AG04450 (cell line): Measurements from ENCODE around the gene ERFL. TPM values are rescaled to one million over a fixed set of nuclear protein-coding genes. Genes with fewer than 3 reads are reported as not detected.
A peak's percentile ranks its signal among the peaks of the same experiment; 100 is the strongest.

Source experiments
- CTCF ChIA-PET: fragments of 300-600, 350-600 bp; formaldehyde crosslinking; extraction: SDS; loops from one replicate; lab custom pipeline; 2022; ENCODE audit warnings: antibody characterized with exemption, inconsistent platforms; lab: Charles Lee
- POLR2A ChIA-PET: fragments of 350-600 bp; formaldehyde crosslinking; extraction: SDS; loops from one replicate; lab custom pipeline; 2021; ENCODE audit warnings: antibody characterized with exemption, inconsistent platforms; lab: Yijun Ruan, JAX
- DNase-seq: peaks from one replicate; pipeline ENCODE4 v3.0.0-alpha.2; 2011; ENCODE audit warnings: low read depth, low spot score
- H3K27ac ChIP-seq: one replicate; pipeline ENCODE4 v1.5.1; 2012; ENCODE audit warnings: low read depth, low read length, control low read depth
- H3K27me3 ChIP-seq: one replicate; pipeline ENCODE4 v1.6.0; 2012; ENCODE audit warnings: low read length; ENCODE audit not compliant: control insufficient read depth, insufficient read depth
- H3K4me3 ChIP-seq: 2 replicates; pipeline ENCODE4 v1.5.1; 2011; ENCODE audit warnings: mild to moderate bottlenecking, low read depth, low read length, control low read depth
- H3K9me3 ChIP-seq: 2 replicates; pipeline ENCODE4 v1.5.1; 2012; ENCODE audit warnings: low read length; ENCODE audit not compliant: control insufficient read depth, insufficient read depth
- CTCF ChIP-seq: IDR thresholded peaks from 2 replicates; pipeline ENCODE4 v1.5.1; 2011; ENCODE audit warnings: low read depth, low read length, control low read depth, inconsistent platforms
- polyA plus RNA-seq: library from polyadenylated mRNA; depleted of rRNA; stranded (reverse); fragments of >200 nt; gene quantifications from 2 replicates; pipeline ENCODE4 v1.2.3, GENCODE V29; 2011; rRNA removed
- small RNA-seq: library from RNA; depleted of rRNA; stranded (forward); fragments of <200 nt; gene quantifications from one replicate; pipeline ENCODE3, GENCODE V24; 2012; ENCODE audit warnings: low read depth; ENCODE audit not compliant: insufficient read length

ERFL gene
- polyA plus RNA-seq, 1 experiment: not detected

DNA sequence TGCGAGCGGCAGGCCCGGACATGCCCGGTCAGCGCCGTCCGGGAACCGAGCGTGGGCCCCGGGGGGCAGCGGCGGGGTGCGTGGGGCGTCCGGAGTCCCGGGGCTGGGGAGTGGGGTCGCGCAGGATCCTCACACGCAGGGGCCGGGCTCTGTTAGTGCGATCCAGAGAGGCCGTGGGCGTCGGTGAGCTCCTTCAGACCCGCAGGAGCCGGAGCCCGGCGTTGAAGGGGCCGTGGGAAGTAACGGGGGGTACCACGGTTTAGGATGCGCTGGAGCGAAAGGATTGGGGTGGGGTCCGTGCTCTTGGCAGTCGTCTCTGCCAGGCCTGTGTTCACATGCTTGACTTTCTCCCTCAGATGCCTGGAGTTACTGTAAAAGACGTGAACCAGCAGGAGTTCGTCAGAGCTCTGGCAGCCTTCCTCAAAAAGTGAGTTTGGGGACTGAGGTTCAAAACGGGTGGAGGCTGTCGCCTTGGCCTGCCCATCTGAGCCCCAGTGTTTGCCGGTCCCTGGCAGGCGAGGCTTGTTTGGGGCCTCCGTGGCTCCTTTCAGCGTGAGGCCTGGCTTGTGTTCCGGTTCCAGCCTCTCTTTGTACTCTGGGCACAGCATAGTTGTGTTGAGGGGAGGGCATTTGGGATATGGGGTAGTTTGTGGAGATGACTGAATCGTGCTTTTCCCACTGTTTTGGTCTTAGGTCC, 67.7 kb downstream of the ERFL start:
- DNase-seq: no peak
- Histone ChIP-seq H3K27me3 (peaks cover 2% of the 10 kb centered on the region), H3K9me3 (no peaks in the 10 kb centered on the region), H3K27ac (peak overlapping the region; percentile 80), H3K4me3 (peak overlapping the region; percentile 99)
- no peak for TF ChIP-seq CTCF
- ChIA-PET CTCF (interaction anchor here (0.5 to 1.7 kb wide), 3 partner anchors 11 to 174 kb away, joined by 3 to 6 read pairs (median 4); no protein-coding TSS in a partner anchor), POLR2A (interaction anchor here (1.4 to 2.7 kb wide), 4 partner anchors 8 to 98 kb away, joined by 6 to 28 read pairs (median 15); partner anchors contain the start of gene RABAC1)

DNA sequence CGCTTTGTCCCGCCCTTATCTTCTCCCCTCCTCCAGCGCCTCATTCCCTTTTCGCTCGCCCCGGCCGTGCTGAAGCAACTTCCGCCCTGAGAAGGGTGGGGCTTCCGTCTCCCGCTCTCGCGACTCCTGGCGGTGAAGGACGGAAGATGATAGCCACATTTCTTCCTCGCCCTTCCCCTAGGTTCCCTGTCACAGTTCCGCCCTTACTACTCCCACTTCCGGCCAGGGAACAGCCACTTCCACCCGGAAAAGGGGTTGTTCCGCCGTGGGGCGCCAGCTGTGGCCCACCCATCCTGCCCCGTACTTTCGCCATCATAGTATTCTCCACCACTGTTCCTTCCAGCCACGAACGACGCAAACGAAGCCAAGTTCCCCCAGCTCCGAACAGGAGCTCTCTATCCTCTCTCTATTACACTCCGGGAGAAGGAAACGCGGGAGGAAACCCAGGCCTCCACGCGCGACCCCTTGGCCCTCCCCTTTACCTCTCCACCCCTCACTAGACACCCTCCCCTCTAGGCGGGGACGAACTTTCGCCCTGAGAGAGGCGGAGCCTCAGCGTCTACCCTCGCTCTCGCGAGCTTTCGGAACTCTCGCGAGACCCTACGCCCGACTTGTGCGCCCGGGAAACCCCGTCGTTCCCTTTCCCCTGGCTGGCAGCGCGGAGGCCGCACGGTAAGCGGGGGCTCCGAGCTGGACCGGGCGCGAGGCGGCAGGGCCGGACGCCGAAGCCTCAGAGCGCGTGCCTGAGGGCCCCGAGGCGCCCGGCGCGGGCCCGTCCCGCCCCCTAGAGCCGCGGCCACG, 68.4 kb downstream of the ERFL start, which contains the start of gene RPS19:
Gene RPS19 (plus strand): TSS at position 638 of the 801 bp plus-strand sequence. CDS start 520 bp downstream, outside the sequence.
- ChIA-PET CTCF (interaction anchor here (0.9 to 2.2 kb wide), 5 partner anchors 10 to 65 kb away, joined by 3 to 10 read pairs (median 6); no protein-coding TSS in a partner anchor), POLR2A (interaction anchor here (0.5 to 2.7 kb wide), 10 partner anchors 9 to 1225 kb away, joined by 3 to 28 read pairs (median 4); partner anchors contain the start of genes ARHGEF1 and RABAC1)
- TF ChIP-seq CTCF: peak; percentile 64
- peak within 1 kb of the TSS; percentile 99 for H3K4me3 ChIP-seq
- peaks cover 7% of the 10 kb centered on the region for H3K27me3 ChIP-seq
- DNase-seq: peak; percentile 96
- H3K27ac ChIP-seq: peak within 1 kb of the TSS; percentile 95
- no peaks in the 10 kb centered on the region for H3K9me3 ChIP-seq

GRCh38 chr19:41859213-41859617, 69.0 kb downstream of the ERFL start:
- no peak for DNase-seq
- POLR2A ChIA-PET: interaction anchor here (0.6 to 2.7 kb wide), 6 partner anchors 9 to 420 kb away, joined by 3 to 28 read pairs (median 4); partner anchors contain the start of genes ARHGEF1 and RABAC1
- CTCF ChIA-PET: interaction anchor here (0.5 to 2.2 kb wide), 6 partner anchors 10 to 102 kb away, joined by 3 to 10 read pairs (median 6); no protein-coding TSS in a partner anchor
- Histone ChIP-seq H3K27me3 (peaks cover 13% of the 10 kb centered on the region), H3K27ac (peak overlapping the region; percentile 95), H3K9me3 (no peaks in the 10 kb centered on the region), H3K4me3 (peak overlapping the region; percentile 99)
- TF ChIP-seq CTCF: no peak

Small RNA genes lying within 50 kb of the gene (small RNA-seq; reads per million reads assigned to genes)
- gene MIR6797: not detected

Other genes starting within 250 kb of the ERFL start
- not detected in 2 replicates for gene CEACAM7, start 240.2 kb downstream of the ERFL start, polyA plus RNA-seq
- not detected in 2 replicates for gene CEACAM5, start 219.8 kb downstream of the ERFL start, polyA plus RNA-seq
- not detected in 2 replicates for gene CEACAM6, start 172.9 kb downstream of the ERFL start, polyA plus RNA-seq
- gene CEACAM3, start 131.9 kb downstream of the ERFL start, polyA plus RNA-seq: not detected in 2 replicates
- not detected in 2 replicates for gene LYPD4, start 83.8 kb downstream of the ERFL start, polyA plus RNA-seq
- not detected in 2 replicates for gene DMRTC2, start 83.4 kb downstream of the ERFL start, polyA plus RNA-seq
- gene RPS19, start 68.2 kb downstream of the ERFL start, polyA plus RNA-seq: 1,320 and 1,738 TPM in 2 replicates
- 0.20 and 0.36 TPM in 2 replicates for gene CD79A, start 51.2 kb downstream of the ERFL start, polyA plus RNA-seq
- 19.5 and 24.1 TPM in 2 replicates for gene ARHGEF1, start 45.3 kb downstream of the ERFL start, polyA plus RNA-seq
- 149 and 215 TPM in 2 replicates for gene RABAC1, start 30.9 kb upstream of the ERFL start, polyA plus RNA-seq
- gene ATP1A3, start 65.8 kb upstream of the ERFL start, polyA plus RNA-seq: 0.05 TPM in 1 of 2 replicates, not detected in the other
- 0.04 and 0.05 TPM in 2 replicates for gene GRIK5, start 141.8 kb upstream of the ERFL start, polyA plus RNA-seq
- 5.5 and 9.0 TPM in 2 replicates for gene ZNF574, start 147.7 kb upstream of the ERFL start, polyA plus RNA-seq
- 1.9 and 2.6 TPM in 2 replicates for gene POU2F2, start 204.0 kb upstream of the ERFL start, polyA plus RNA-seq